Measurements from ENCODE around the gene CAPRIN1. TPM values are rescaled to one million over a fixed set of nuclear protein-coding genes. Genes with fewer than 3 reads are reported as not detected.
A peak's percentile ranks its signal among the peaks of the same experiment; 100 is the strongest.
"Not testable (repeated sequence)": the region's sequence is repeated elsewhere in the genome, so short reads cannot be mapped to it uniquely, and the experiment has no call there.

CAPRIN1 gene
- total and polyA plus RNA-seq, 4 donors: 181 to 279 (median 224) TPM

DNA sequence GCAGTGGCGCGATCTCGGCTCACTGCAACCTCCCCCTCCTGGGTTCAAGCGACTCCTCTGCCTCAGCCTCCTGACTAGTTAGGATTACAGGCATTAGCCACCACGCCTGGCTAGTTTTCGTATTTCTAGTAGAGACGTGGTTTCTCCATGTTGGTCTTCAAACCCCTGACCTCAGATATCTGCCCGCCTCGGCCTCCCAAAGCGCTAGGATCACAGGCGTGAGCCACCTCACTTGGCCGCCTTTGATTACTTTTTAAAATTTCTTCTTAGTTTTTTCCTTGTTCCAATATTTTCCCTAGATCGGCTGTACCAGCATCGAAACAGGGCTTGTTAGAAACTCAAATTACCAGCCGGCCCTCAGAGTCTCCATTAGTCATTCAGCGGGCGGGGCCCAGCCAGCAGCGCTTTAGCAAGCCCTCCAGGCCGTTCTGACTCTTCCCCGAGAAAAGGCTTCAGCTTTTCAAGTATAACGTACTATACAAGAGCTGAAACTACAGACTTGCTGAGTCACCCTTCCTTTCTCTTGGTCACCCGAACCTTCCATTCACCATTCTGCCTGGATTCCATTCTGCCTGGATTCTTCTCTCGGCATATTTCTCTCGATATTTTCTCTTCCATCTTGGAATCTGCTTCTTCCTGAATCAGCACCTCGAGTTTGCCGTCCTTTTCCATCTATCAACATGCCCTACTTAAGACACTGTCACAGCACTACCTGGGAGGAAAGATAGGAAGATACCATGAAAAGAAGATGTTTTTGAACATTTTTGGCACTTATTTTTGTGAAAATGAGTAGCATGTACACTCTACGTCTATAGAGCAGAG is 6.7 kb upstream of the CAPRIN1 start:
- DNase-seq (ENCODE audit: low read depth in 4 of 6, low spot score in 6 of 6): no peak
- H3K4me3 ChIP-seq (ENCODE audit: low read depth, low read length): no peak overlapping the region
- no peaks in the 10 kb centered on the region for H3K4me1 ChIP-seq (ENCODE audit: control insufficient read depth, insufficient read depth, low read length)
- H3K9me3 ChIP-seq (ENCODE audit: control insufficient read depth, insufficient read depth, low read length): no peaks in the 10 kb centered on the region
- no peak overlapping the region for H3K27ac ChIP-seq (ENCODE audit: low read depth, low read length)
- WGBS (ENCODE audit: insufficient coverage): 71% methylated on average over 25 of the region's 27 CpGs
- H3K36me3 ChIP-seq (ENCODE audit: control insufficient read depth, insufficient read depth, low read length): no peaks in the 10 kb centered on the region
- peaks cover 3% of the 10 kb centered on the region for H3K27me3 ChIP-seq (ENCODE audit: control insufficient read depth, insufficient read depth, low read length)

GRCh38 chr11:34049028-34049427 is 2.5 kb upstream of the CAPRIN1 start:
- DNase-seq (ENCODE audit: low read depth in 4 of 6, low spot score in 6 of 6): no peak
- peaks cover 3% of the 10 kb centered on the region for H3K27me3 ChIP-seq (ENCODE audit: control insufficient read depth, insufficient read depth, low read length)
- peaks cover 3% of the 10 kb centered on the region for H3K36me3 ChIP-seq (ENCODE audit: control insufficient read depth, insufficient read depth, low read length)
- H3K4me3 ChIP-seq (ENCODE audit: low read depth, low read length): no peak overlapping the region
- WGBS (ENCODE audit: insufficient coverage): 83% methylated on average over 1 of the region's 4 CpGs
- H3K27ac ChIP-seq (ENCODE audit: low read depth, low read length): no peak overlapping the region
- H3K9me3 ChIP-seq (ENCODE audit: control insufficient read depth, insufficient read depth, low read length): no peaks in the 10 kb centered on the region
- no peaks in the 10 kb centered on the region for H3K4me1 ChIP-seq (ENCODE audit: control insufficient read depth, insufficient read depth, low read length)

DNA sequence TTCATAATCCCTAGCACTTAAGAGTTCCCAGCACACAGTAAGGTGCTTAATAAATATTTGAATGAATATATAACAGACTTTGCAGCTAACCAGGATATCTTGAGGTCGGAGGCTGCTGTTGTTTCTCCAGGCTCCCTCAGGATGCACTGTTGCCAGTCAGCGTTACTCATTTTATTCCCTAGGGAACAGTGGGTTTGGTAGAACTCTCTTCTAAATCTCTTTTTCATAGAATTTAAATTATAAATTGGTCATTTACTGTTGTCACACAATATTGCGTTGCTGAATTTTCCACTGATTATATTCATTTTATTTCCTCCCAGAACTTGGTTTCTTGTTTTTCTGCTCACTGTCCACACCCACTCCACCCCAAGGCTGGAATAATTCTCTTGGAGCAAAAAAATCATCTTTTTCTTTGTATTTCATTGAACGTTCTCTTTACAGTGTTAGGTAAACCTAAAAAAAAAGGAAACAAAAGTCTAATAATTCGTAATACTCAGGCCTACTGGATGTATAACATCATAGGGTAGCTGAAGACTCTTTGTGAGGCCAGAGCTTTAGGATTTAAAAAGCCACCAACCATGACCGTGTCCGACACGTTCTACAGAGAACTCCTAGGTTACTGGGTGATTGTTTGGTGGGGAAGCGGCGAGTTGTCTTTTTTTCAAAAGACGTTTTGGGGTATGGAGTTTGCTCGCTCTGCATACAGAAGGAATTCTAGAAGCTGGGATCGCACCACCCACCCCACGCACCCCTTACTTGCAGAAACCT is 766 bp upstream of the CAPRIN1 start:
- H3K27me3 ChIP-seq (ENCODE audit: control insufficient read depth, insufficient read depth, low read length): no peaks in the 10 kb centered on the region
- H3K27ac ChIP-seq (ENCODE audit: low read depth, low read length): peak overlapping the region; percentile 98
- WGBS (ENCODE audit: insufficient coverage): 53% methylated on average over 2 of the region's 14 CpGs
- H3K4me1 ChIP-seq (ENCODE audit: control insufficient read depth, insufficient read depth, low read length): peaks cover 12% of the 10 kb centered on the region
- H3K9me3 ChIP-seq (ENCODE audit: control insufficient read depth, insufficient read depth, low read length): no peaks in the 10 kb centered on the region
- H3K4me3 ChIP-seq (ENCODE audit: low read depth, low read length): peak overlapping the region; percentile 70
- H3K36me3 ChIP-seq (ENCODE audit: control insufficient read depth, insufficient read depth, low read length): peaks cover 13% of the 10 kb centered on the region
- peak in 2 of 6 donors; percentile 24 to 43 for DNase-seq (ENCODE audit: low read depth in 4 of 6, low spot score in 6 of 6)

- Histone ChIP-seq H3K4me1 (ENCODE audit: control insufficient read depth, insufficient read depth, low read length) (peaks cover 12% of the 10 kb centered on the region), H3K27me3 (ENCODE audit: control insufficient read depth, insufficient read depth, low read length) (no peaks in the 10 kb centered on the region), H3K36me3 (ENCODE audit: control insufficient read depth, insufficient read depth, low read length) (peaks cover 13% of the 10 kb centered on the region), H3K9me3 (ENCODE audit: control insufficient read depth, insufficient read depth, low read length) (no peaks in the 10 kb centered on the region), H3K27ac (ENCODE audit: low read depth, low read length) (peak overlapping the region; percentile 98), H3K4me3 (ENCODE audit: low read depth, low read length) (peak overlapping the region; percentile 86)
- peak; percentile 79 to 97 (median 86) for DNase-seq (ENCODE audit: low read depth in 4 of 6, low spot score in 6 of 6)
- under 1% methylated on average over 82 of the region's 82 CpGs for WGBS (ENCODE audit: insufficient coverage)
Observed at GRCh38 chr11:34052036-34052607, 591 bp downstream of the CAPRIN1 start.

DNA sequence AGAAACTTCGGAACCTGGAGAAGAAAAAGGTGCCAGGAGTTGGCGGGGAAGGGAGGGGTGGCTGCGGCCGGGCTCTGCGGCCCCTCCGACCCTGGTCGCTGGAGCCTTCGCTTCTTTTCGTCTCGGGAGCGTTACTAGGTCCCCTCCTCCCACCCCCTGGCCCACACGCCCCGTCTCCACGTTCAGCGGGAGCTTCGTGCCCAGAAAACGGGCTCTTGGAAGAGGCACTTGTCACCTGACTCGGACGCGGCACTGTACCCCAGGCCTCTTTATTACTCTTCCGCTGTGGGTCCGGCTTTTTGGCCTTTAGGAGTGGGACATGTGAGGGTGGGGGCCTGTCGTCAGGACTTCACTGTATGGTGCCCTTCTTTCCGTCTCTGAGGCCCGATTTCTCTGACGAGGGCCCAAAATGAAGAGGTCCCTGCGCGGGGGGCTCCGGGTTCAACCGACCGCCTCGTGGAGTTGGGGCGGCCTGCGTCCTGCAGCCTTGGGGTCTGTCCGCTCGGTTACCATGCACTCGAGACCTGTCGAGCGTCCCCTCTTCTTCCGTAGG is 1.2 kb downstream of the CAPRIN1 start:
- peaks cover 13% of the 10 kb centered on the region for H3K36me3 ChIP-seq (ENCODE audit: control insufficient read depth, insufficient read depth, low read length)
- H3K9me3 ChIP-seq (ENCODE audit: control insufficient read depth, insufficient read depth, low read length): no peaks in the 10 kb centered on the region
- under 1% methylated on average over 35 of the region's 40 CpGs for WGBS (ENCODE audit: insufficient coverage)
- peaks cover 12% of the 10 kb centered on the region for H3K4me1 ChIP-seq (ENCODE audit: control insufficient read depth, insufficient read depth, low read length)
- H3K27me3 ChIP-seq (ENCODE audit: control insufficient read depth, insufficient read depth, low read length): no peaks in the 10 kb centered on the region
- peak in 2 of 6 donors; percentile 10 to 41 for DNase-seq (ENCODE audit: low read depth in 4 of 6, low spot score in 6 of 6)
- H3K27ac ChIP-seq (ENCODE audit: low read depth, low read length): peak overlapping the region; percentile 90
- peak overlapping the region; percentile 86 for H3K4me3 ChIP-seq (ENCODE audit: low read depth, low read length)

GRCh38 chr11:34053161-34053686 is 1.7 kb downstream of the CAPRIN1 start:
- DNase-seq (ENCODE audit: low read depth in 4 of 6, low spot score in 6 of 6): peak in 5 of 6 donors; percentile 28 to 90 (median 49)
- Histone ChIP-seq H3K9me3 (ENCODE audit: control insufficient read depth, insufficient read depth, low read length) (no peaks in the 10 kb centered on the region), H3K4me1 (ENCODE audit: control insufficient read depth, insufficient read depth, low read length) (peaks cover 12% of the 10 kb centered on the region), H3K36me3 (ENCODE audit: control insufficient read depth, insufficient read depth, low read length) (peaks cover 13% of the 10 kb centered on the region), H3K27me3 (ENCODE audit: control insufficient read depth, insufficient read depth, low read length) (no peaks in the 10 kb centered on the region), H3K4me3 (ENCODE audit: low read depth, low read length) (peak overlapping the region; percentile 86), H3K27ac (ENCODE audit: low read depth, low read length) (peak overlapping the region; percentile 90)
- WGBS (ENCODE audit: insufficient coverage): 0% methylated on average over 19 of the region's 24 CpGs

- WGBS (ENCODE audit: insufficient coverage): no CpG with 5 or more reads among the region's 11 CpGs
- not testable (repeated sequence) for H3K9me3 ChIP-seq (ENCODE audit: control insufficient read depth, insufficient read depth, low read length); H3K27ac ChIP-seq (ENCODE audit: low read depth, low read length); DNase-seq (ENCODE audit: low read depth in 4 of 6, low spot score in 6 of 6); H3K27me3 ChIP-seq (ENCODE audit: control insufficient read depth, insufficient read depth, low read length); H3K4me3 ChIP-seq (ENCODE audit: low read depth, low read length)
- peaks cover 12% of the 10 kb centered on the region for H3K4me1 ChIP-seq (ENCODE audit: control insufficient read depth, insufficient read depth, low read length)
- peaks cover 13% of the 10 kb centered on the region for H3K36me3 ChIP-seq (ENCODE audit: control insufficient read depth, insufficient read depth, low read length)
Observed at GRCh38 chr11:34054351-34054750, 2.8 kb downstream of the CAPRIN1 start.

- H3K4me1 ChIP-seq (ENCODE audit: control insufficient read depth, insufficient read depth, low read length): peaks cover 12% of the 10 kb centered on the region
- no peak overlapping the region for H3K4me3 ChIP-seq (ENCODE audit: low read depth, low read length)
- no peaks in the 10 kb centered on the region for H3K9me3 ChIP-seq (ENCODE audit: control insufficient read depth, insufficient read depth, low read length)
- DNase-seq (ENCODE audit: low read depth in 4 of 6, low spot score in 6 of 6): no peak
- peaks cover 13% of the 10 kb centered on the region for H3K36me3 ChIP-seq (ENCODE audit: control insufficient read depth, insufficient read depth, low read length)
- 97% methylated on average over 7 of the region's 18 CpGs for WGBS (ENCODE audit: insufficient coverage)
- no peaks in the 10 kb centered on the region for H3K27me3 ChIP-seq (ENCODE audit: control insufficient read depth, insufficient read depth, low read length)
- H3K27ac ChIP-seq (ENCODE audit: low read depth, low read length): no peak overlapping the region
Observed at GRCh38 chr11:34055218-34056000, 3.9 kb downstream of the CAPRIN1 start.
